ENCODE data around the gene MYPN.
"Not testable (repeated sequence)": the region's sequence is repeated elsewhere in the genome, so short reads cannot be mapped to it uniquely, and the experiment has no call there.

Gene MYPN, protein sequence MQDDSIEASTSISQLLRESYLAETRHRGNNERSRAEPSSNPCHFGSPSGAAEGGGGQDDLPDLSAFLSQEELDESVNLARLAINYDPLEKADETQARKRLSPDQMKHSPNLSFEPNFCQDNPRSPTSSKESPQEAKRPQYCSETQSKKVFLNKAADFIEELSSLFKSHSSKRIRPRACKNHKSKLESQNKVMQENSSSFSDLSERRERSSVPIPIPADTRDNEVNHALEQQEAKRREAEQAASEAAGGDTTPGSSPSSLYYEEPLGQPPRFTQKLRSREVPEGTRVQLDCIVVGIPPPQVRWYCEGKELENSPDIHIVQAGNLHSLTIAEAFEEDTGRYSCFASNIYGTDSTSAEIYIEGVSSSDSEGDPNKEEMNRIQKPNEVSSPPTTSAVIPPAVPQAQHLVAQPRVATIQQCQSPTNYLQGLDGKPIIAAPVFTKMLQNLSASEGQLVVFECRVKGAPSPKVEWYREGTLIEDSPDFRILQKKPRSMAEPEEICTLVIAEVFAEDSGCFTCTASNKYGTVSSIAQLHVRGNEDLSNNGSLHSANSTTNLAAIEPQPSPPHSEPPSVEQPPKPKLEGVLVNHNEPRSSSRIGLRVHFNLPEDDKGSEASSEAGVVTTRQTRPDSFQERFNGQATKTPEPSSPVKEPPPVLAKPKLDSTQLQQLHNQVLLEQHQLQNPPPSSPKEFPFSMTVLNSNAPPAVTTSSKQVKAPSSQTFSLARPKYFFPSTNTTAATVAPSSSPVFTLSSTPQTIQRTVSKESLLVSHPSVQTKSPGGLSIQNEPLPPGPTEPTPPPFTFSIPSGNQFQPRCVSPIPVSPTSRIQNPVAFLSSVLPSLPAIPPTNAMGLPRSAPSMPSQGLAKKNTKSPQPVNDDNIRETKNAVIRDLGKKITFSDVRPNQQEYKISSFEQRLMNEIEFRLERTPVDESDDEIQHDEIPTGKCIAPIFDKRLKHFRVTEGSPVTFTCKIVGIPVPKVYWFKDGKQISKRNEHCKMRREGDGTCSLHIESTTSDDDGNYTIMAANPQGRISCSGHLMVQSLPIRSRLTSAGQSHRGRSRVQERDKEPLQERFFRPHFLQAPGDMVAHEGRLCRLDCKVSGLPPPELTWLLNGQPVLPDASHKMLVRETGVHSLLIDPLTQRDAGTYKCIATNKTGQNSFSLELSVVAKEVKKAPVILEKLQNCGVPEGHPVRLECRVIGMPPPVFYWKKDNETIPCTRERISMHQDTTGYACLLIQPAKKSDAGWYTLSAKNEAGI (N-terminal part only)

DNA sequence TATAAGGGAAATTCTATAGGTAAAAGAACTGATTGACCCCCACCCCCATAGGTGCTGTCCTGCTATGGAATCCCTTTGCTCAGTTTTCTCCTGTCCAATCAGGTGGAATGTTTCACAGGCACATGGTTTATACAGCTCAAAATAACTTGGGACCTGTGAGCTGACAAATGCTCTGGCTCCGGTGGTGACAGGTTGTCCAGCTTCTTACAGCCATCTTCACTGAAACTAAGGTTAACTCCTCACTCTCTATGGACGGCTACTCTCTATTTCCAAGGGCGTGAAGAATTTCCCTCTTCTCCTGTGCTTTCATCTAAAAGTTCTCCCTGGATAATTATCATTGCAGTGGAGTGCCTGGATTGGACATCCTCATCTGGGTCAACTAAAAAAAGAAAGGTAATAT, at the start of gene MYPN:
Gene MYPN, plus strand, starts transcription at position 158 of the 400 bp plus-strand sequence. CDS start 11,951 bp downstream, outside the sequence.
- no peak for DNase-seq

DNA sequence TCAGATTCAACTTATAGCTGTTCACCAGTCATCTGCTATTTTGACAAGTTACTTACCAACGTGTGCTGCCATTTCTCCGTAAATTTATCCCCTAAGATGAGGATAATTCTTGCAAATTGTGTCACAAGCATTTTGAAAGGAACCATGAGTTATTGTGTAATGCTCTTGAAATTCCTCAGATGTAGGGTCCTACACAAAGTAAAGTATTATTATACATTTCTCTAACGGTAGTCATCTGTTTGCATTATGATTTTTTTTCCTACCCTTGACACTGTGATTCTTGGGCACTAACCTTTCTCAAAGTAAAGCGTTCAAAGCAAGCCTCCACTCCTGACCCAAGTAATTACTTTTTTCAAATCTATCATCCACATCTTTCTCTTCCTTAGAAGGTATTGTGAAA, 42.3 kb upstream of the MYPN start:
- DNase-seq: no peak

DNA sequence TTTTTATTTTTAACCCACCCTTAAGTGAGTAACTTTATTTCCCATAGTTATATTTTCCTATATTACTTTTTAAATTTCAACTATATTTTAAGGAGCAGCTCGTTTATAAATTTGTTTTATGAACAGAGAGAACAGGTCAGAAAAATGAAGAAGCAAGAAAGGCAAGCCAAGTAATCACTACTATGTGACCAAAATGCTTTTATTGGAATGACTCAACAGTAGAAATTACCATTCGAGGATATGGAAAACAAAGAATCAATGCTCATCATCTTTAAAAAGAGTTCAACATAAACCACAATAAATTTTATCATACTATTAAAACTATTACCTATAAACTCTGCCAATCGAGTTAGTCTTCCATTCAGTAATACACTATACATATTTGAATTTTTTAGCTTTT, 41.8 kb upstream of the MYPN start:
- no peak for DNase-seq

DNA sequence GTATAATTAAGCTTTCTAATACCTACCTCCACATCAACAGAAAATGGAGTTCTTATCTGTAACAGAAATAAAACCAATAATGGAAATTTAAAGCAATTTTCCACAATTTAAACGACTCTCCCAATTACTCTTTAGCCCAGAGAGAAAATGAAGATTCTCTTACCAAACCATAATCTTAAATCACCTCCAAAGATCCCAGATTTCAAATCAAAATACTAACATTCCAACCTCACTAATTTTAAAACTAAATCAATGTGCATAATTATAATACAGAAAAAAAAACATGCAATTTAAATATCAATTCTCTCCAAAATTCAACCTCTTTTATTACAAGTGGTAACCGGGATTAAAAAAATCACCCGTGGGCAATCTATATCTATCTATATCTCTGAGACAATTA, 35.7 kb upstream of the MYPN start:
- no peak for DNase-seq

DNA sequence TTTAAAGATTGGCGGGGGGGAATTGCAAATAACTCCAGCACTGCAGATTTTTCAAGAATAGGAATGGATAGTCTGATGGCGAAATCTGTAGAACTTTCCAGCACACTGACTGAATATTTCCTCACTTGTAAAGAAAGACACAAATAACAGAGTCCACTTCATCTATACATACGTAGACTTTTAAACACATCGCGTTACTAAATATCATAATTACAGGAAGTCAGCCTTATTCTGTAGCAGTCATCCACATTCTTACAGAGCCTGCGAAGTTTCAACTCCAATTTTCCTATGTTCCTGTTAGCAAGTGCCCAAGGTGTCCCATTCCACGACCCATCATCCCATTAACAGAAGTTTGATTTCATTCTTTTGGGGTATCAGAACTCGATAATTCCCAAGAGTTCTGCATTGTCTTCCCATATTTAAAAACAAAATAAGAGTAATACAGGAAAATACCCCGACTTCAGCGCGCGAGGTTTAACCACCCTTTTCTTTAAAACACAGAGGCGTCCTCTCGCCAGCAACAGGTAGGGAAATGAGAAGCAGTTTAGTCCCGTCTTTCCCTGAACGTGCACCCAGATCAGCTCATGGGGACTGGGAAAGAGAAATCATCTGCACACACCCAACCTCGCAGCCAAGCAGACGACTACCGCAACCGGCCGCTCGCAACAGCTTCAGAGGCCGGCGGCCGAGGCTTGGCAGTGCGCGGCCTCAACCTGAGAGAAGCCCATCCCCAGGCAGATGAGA, 35.1 kb upstream of the MYPN start:
- DNase-seq: no peak

DNA sequence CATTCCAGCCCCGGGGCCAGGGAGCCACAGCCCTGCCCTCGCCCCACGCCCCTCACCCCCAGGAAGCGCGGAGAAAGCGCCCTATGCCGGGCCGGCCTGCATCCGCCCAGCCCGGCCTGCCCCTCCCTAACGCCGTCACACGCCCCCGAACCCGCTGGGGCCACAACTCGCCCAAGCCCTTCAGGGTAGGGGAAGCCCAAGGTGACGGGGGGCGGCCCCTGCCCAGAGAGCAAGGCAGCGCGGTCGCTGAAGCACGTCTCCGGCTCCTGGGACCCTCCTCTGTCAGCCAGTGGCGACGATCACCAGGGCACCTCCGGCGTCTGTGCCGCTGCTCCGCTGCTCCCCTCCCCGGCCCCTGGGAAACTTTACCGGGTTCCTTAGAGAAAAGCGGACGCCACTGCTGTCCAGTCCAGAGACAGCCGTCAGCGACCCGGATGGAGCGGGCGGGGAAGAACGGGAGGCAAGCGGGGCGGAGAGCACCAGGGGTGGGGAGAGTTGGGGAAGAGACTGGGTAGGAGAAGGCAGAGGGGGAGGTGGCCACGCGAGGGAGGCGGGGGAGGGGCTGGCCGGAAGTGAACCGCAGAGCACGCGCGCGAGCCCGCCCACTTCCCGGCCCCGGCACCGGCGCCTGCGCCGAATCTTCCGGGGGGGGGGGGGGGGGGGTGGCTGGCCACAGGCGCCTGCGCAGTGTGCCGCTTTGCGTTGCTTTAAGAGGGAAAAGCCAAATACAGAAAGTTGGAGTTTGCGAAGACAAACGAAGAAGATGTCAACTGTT, 34.3 kb upstream of the MYPN start, which contains the start of gene HERC4:
Gene HERC4, minus strand, starts transcription at position 509 of the 775 bp plus-strand sequence. CDS start 2,175 bp downstream, outside the sequence.
- peak; percentile 91 for DNase-seq

DNA sequence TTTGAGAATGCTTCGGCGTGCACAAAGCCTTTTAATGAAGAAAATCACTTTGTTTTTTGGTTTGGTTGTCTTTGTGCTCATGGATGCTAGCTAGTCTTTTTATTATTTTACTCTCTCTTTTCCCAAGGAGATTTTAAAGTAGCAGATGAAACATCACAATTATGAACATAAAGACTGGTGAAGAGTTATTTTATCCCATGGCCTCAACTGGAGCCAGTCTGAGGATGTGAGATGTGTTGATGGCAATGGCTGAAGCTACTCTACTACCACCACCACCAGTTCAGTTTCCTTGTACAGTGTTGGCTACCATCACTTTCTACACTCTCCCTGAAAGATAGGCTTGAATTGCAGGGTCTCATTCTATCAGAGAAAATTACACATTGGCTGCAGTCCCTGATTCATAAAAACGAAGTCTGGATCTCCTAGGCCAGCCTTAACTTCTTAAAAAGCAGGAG, 33.7 kb upstream of the MYPN start:
- no peak for DNase-seq

DNA sequence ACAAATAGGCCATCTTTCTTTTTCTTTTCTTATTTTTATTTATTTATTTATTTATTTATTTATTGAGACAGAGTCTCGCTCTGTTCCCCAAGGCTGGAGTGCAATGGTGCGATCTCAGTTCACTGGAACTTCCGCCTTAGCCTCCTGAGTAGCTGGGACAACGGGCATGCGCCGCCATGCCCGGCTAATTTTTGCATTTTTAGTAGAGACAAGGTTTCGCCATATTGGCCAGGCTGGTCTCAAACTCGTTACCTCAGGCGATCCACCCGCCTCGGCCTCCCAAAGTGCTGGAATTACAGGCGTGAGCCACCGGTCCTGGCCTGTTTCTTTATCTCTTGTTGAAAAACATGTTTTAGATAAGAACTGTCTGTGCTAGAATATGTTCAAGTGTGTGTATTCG, 33.2 kb upstream of the MYPN start:
- not testable (repeated sequence) for DNase-seq

DNA sequence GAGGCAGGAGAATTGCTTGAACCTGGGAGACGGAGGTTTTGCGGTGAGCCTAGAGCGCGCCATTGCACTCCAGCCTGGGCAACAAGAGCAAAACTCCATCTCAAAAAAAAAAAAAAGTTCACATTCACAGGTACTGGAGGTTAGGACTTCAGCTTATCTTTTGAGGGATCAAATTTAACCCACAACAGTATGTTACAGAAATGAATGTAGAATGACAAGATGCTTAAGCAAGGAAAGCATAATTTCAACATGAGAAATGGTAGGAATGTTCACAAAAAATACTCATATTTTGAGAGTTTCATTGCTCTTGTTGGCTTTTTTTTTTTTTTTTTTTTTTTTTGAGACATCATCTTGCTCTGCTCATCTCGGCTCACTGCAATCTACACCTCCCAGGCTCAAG, 32.3 kb upstream of the MYPN start:
- no peak for DNase-seq

DNA sequence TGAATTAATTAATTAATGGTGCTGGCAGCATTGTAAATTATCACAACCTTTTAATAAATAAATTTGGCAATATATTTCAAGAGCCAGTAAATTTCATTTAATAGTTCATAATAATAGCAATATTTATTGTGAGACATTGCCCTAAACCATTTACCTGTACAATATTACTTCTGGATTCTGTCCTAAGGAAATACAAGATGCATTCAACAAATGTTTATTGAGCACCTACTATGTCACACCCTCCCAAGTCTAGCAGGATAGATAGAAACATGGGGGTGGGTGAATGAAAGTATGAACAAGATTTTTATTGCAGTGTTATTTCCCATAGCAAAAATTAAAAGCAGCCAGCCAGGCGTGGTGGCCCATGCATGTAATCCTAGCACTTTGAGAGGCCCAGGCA, 29.9 kb upstream of the MYPN start:
- no peak for DNase-seq

DNA sequence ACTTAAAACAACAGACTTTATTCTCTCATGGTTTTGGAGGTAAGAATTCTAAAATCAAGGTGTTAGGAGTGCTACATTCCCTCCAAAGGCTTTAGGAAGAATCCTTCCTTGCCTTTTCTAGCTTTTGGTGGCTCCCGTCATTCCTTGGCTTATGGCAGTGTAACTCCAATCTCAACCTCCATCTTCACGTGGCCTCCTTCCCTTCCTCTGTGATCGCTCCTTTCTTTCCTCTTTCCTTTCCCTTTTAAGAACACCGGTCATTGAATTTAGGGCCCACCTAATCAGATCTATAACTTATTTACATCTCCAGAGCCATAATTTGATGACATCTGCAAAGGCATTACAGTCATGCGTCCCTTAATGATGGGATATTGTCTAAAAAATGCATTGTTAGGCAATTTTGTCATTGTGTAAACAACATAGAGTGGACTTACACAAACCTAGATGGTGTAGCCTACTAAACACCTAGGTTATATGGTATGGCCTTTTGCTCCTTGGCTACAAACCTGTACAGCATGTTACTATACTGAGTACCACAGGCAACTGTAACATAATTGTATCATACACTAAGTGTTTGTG, 28.3 kb upstream of the MYPN start:
- no peak for DNase-seq

DNA sequence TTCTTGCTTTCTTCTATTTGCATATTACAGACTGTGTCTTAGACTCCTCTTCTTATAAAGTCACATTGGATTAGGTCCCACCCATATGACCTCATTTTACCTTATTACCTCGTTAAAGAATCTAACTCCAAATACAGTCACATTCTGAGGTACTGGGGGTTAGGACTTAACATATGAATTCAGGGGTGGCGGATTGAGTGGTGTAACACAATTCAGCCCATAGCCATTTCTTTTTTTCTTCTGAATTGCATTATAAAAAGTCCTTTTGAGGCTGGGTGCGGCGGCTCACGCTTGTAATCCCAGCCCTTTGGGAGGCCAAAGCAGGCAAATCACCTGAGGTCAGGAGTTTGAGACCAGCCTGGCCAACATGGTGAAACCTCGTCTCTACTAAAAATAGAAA, 27.4 kb upstream of the MYPN start:
- DNase-seq: no peak

DNA sequence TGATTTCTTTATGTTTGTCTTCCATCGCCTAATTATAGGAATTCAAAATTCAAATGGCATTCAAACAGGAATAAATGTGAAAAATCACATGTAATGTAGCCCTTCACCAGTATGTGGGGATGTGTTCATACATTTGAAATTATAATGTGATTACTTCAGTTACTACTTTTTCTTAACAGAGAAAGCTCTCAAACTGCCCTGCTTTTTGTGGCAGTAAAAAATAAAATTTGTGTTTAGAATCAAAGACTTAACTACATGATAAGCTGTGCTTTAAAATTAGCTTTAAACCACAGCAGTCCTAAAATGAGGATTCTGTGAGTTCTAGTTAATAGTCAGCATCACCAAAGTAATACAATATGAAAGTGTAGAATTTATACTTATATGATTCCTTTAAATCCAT, 26.4 kb upstream of the MYPN start:
- DNase-seq: no peak

DNA sequence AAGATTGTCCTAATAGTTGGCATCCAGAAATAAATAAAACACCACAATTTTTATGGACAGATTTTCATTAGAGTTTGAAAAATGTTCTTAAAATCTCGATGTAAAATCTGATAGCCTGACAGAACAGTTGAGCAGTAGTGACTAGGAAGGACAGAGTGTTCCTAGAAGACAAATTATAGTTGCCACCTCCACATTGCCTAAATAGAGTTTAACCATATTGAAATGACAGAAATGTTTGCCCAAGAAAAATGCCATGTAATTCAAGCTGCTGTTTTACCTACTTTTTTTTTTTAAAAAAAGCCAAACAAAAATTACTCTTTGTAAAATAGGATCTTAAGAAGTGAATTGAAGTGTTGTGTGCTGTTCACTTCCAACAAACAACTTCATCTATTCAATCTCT, 25.3 kb upstream of the MYPN start:
- no peak for DNase-seq

DNA sequence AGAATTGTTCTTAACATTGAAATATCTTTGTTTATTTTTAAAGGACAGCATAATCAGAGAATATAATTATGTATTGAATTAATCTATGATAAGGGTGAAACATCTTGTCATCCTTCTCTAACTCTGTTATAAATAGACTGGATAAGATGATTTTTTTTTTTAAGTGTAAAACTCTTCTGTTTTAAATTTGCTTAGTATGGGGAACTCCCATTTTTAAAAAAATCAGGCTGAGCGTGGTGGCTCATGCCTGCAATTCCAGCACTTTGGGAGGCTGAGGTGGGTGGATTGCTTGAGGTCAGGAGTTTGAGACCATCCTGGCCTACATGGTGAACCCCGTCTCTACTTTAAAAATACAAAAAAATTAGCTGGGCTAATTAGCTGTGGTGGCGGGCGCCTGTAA, 24.8 kb upstream of the MYPN start:
- no peak for DNase-seq

DNA sequence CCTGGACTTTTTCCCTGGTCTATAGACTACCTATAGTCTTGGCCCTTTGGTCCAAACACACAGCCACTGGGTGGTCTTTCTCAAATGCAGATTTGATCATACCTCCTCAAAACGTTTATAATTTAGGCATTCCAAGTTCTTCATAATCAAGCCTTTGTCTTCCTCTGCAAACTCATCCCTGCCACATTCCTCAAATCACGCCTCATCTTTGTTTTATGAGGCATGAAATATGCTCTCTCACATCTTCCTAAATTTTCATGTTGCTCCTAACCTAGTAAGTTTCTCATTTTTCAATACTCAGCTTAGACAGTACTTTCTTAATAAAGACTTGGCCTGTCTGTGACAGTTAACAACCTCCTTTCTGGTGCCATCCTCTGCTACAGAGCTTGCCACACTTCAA, 23.3 kb upstream of the MYPN start:
- no peak for DNase-seq

DNA sequence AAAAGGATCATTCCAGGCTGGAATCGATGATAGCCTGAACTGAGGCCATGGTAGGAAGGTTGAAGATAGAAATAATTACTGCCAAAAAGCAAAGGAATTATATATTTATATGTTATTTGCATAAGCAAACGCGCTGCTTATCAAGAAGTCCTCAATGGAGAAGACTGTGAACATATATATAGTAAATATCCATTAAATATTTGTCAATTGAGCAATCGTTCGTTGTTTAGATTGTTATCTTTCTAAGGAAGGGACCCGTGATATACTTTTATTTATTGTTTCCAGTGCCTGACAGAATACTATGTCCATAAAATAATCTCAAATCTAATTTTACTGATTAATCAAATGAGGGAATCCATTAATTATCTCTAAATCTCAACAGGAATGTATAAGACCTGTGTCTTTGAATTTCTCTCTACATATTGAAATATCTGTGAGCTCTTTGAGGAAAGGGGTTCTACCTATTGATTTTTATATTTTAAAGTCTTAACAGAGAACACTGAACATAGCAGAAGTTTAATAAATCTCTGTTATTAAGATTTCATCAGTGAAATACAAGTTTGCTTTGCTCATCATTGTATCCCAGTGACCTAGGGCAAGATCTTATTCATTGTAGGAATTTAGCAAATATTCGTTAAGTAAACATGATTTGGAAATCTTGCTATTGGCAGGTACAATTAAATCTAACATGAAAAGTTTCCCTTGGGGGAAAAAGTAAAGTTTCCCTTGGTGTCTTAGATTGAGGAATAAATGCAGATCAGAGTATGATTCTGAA, 22.2 kb upstream of the MYPN start:
- no peak for DNase-seq

DNA sequence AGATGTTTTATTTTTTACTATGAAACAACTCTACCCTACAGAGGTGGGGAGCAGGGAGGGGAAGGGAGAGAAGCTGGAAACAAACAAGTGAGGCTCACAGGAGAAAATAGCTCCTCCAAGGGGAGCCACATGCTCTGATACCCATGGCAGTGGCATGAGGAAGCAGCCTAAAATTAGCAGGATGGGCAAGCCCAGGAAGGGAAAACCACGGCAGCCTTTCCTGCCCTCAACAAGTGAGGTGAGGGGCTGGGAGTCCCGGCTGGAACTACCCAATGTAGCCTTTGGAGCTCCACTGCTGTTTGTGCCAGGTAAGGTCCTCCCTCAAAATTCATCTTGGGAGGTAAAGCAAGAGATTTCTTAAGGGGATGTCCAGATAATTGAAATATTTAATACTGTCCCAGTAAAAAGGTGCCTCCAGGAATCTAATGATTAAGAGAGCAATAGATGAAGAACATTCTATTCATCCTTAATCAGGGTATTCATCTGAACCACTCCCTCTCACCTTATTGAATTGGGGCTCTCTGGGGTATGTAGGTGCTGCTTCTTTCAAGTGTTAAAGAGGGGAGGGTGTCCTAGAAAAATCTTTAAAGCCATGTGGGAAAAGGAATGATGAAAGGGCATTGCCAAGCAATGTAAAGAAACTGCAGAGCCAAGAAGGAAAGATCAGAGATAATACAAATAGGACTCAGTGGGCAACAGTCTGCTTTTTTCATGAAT, 21.4 kb upstream of the MYPN start:
- DNase-seq: no peak

DNA sequence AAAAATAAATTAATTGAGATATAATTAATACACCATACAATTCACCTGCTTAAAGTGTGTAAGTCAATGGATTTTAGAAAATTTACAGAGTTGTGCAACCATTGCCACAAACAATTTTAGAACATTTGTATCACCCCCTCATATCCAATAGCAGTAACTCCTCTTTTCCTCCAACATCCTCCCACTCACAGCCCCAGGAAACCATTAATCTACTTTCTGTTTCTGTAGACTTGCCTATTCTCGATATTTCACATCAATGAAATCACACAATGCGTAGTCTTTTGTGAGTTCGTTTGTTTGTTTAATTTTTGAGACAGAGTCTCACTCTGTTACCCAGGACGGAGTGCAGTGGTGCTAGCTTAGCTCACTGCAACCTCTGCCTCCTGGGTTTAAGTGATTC, 20.5 kb upstream of the MYPN start:
- DNase-seq: no peak

DNA sequence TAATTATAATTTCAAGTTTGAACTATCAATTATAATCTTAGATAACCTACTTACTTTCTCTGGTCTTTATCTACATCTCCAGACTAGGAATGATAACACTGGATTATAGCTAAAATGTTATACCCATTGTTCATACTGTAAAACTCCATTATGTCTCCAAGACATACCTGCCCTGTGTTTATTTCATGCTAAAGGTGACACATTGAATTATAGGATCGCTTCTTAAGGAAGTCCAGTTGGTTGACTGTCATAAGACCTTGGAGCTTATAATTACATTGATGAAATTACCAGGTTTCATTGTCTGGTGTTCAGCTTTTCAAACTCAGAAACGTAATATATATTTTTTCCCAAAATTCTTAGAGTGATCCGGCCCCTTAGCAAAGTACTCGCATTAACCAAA, 18.7 kb upstream of the MYPN start:
- no peak for DNase-seq

Data from activated CD4-positive, alpha-beta T cell treated with anti-CD3 and anti-CD28 coated beads, Interleukin-2, amount 50 U/mL, for 1 hour (primary cell).